Activated CD4-positive, alpha-beta T cell treated with anti-CD3 and anti-CD28 coated beads for 36 hours (primary cell): Measurements from ENCODE around the gene SUPT3H. TPM values are rescaled to one million over a fixed set of nuclear protein-coding genes. Genes with fewer than 3 reads are reported as not detected.
A peak's percentile ranks its signal among the peaks of the same experiment; 100 is the strongest.
"Not testable (repeated sequence)": the region's sequence is repeated elsewhere in the genome, so short reads cannot be mapped to it uniquely, and the experiment has no call there.

Experiments
- ATAC-seq: fragments of 200-7000 bp; cut with Tn5 transposase; one replicate; pipeline ENCODE4 v1.10.0; 2021; ENCODE audit warnings: mild to moderate bottlenecking, moderate library complexity
- CTCF ChIA-PET: fragments of 350-600 bp; sonication (Branson Sonifier 250); formaldehyde crosslinking; loops from one replicate; lab custom pipeline; 2021; ENCODE audit warnings: antibody characterized with exemption; lab: Charles Lee
- POLR2A ChIA-PET: fragments of 350-600 bp; sonication (Branson Sonifier 250); formaldehyde crosslinking; loops from one replicate; lab custom pipeline; 2021; ENCODE audit warnings: antibody characterized with exemption, inconsistent platforms; lab: Charles Lee
- DNase-seq: peaks from one replicate; pipeline ENCODE4 v3.0.0-alpha.2; 2020
- H3K27ac Mint-ChIP-seq: one replicate; pipeline ENCODE4 v1.8.0; 2021; ENCODE audit warnings: mixed read lengths
- H3K27me3 Mint-ChIP-seq: one replicate; pipeline ENCODE4 v1.8.0; 2021; ENCODE audit warnings: mixed read lengths
- H3K36me3 Mint-ChIP-seq: one replicate; pipeline ENCODE4 v1.8.0; 2021; ENCODE audit warnings: low read depth, mixed read lengths
- H3K4me1 Mint-ChIP-seq: one replicate; pipeline ENCODE4 v1.8.0; 2021; ENCODE audit warnings: mixed read lengths
- H3K4me3 Mint-ChIP-seq: one replicate; pipeline ENCODE4 v1.8.0; 2021; ENCODE audit warnings: mild to moderate bottlenecking, moderate library complexity, mixed read lengths
- H3K9me3 Mint-ChIP-seq: one replicate; pipeline ENCODE4 v1.8.0; 2021; ENCODE audit warnings: low read depth, mixed read lengths
- intact Hi-C, 2 experiments: fragments of 100-400 bp; cut with DNase I in 1 of 2; cut with micrococcal nuclease in 1 of 2; formaldehyde crosslinking; loops; one replicate each; pipeline versions ENCODE4 v1.14.2 to v1.15.1; 2022 to 2024; cut with DNase I, micrococcal nuclease
- total RNA-seq, 2 experiments: library from RNA; stranded (reverse); gene quantifications; one replicate each; pipeline ENCODE4 v1.2.3, GENCODE V29; 2021

SUPT3H gene
- total RNA-seq, 2 experiments from 2014 or later, result 15.5 TPM

DNA sequence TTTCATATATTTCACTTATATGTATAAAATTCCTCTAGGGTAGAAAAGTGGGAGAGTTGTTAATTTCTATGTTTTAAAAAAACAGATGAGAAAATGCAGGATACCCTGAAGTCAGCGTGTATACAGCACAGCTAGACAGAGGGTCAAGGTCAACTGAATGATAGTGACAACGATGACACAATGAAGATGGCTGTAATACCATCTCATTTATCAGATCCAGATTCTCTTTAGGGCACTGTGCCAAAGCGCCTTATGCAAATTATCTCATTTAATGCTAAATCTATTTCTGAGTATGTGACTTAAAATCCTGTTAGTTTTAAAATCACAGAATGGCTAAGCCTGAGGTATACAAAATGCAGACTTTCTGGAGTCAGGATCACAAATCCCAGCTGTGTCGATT is 481.0 kb downstream of the SUPT3H start:
- peaks cover 27% of the 10 kb centered on the region for H3K36me3 Mint-ChIP-seq
- no peak overlapping the region for H3K4me3 Mint-ChIP-seq
- no peak overlapping the region for H3K27ac Mint-ChIP-seq
- ChIA-PET POLR2A (no interaction called here), CTCF (no interaction called here)
- H3K27me3 Mint-ChIP-seq, result no peaks in the 10 kb centered on the region
- H3K4me1 Mint-ChIP-seq, result no peaks in the 10 kb centered on the region
- intact Hi-C loops, result no loop called here
- DNase-seq (no peak), ATAC-seq (no peak)
- peaks cover 4% of the 10 kb centered on the region for H3K9me3 Mint-ChIP-seq

DNA sequence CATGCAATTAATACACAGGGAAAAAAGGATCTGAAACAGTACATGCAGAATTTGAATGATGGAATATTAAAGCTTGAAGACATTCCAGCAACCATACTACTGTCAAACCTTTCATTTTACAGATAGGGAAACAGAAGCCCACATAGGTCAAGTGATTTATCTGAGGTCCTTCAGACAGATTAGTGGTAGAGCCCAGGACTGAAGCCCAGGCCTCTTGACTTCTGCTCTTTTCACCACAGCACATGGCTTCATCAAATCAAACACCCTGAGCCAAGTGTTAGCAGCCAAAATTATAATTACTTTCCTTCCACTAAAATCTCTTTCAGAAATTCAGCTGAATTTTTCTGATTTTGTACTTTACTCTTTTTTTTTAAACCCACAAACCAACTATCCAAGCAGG is 485.2 kb downstream of the SUPT3H start:
- DNase-seq, result no peak
- POLR2A ChIA-PET, result no interaction called here
- CTCF ChIA-PET, result no interaction called here
- no peak for ATAC-seq
- no peak overlapping the region for H3K27ac Mint-ChIP-seq
- no peak overlapping the region for H3K4me3 Mint-ChIP-seq
- peaks cover 13% of the 10 kb centered on the region for H3K36me3 Mint-ChIP-seq
- no peaks in the 10 kb centered on the region for H3K4me1 Mint-ChIP-seq
- peaks cover 8% of the 10 kb centered on the region for H3K9me3 Mint-ChIP-seq
- no peaks in the 10 kb centered on the region for H3K27me3 Mint-ChIP-seq
- intact Hi-C loops, result no loop called here

DNA sequence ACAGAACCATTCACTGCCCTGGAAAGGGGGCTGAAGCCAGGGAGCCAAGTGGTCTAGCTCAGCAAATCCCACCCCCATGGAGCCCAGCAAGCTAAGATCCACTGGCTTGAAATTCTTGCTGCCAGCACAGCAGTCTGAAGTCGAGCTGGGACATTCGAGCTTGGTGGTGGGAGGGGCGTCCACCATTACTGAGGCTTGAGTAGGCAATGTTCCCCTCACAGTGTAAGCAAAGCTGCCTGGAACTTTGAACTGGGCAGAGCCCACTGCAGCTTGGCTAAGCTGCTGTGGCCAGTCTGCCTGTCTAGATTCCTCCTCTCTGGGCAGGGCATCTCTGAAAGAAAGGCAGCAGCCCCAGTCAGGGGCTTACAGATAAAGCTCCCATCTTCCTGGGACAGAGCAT is 498.7 kb downstream of the SUPT3H start:
- H3K4me1 Mint-ChIP-seq, H3K27ac Mint-ChIP-seq, ATAC-seq, POLR2A ChIA-PET, intact Hi-C loops, H3K4me3 Mint-ChIP-seq, DNase-seq, H3K27me3 Mint-ChIP-seq: not testable (repeated sequence)
- CTCF ChIA-PET, result interaction anchor here (0.6 kb wide), 1 partner anchor 30 kb away, joined by 3 read pairs; no protein-coding TSS in a partner anchor
- peaks cover 41% of the 10 kb centered on the region for H3K36me3 Mint-ChIP-seq
- H3K9me3 Mint-ChIP-seq, result peaks cover 17% of the 10 kb centered on the region

DNA sequence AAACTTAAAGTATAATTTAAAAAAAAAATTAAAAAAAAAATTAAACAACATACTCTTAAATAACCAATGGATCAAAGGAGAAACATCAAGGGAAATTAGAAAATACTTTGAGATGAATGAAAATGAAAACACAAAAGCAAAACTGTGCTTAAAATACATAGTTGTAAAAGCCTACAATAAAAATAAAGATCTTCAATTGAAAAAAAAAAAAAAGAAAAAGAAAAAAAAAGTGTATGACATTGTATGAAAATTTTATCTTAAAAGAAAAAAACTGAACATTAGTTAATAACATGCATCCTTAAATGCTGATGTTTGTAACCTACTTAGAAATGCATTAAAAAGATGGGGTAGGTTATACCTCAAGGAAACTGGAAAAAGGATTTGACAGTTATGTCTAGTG is 501.1 kb downstream of the SUPT3H start:
- DNase-seq, H3K4me3 Mint-ChIP-seq, CTCF ChIA-PET, H3K4me1 Mint-ChIP-seq, POLR2A ChIA-PET, H3K27ac Mint-ChIP-seq, H3K27me3 Mint-ChIP-seq, intact Hi-C loops, H3K9me3 Mint-ChIP-seq, ATAC-seq: not testable (repeated sequence)
- peaks cover 21% of the 10 kb centered on the region for H3K36me3 Mint-ChIP-seq

DNA sequence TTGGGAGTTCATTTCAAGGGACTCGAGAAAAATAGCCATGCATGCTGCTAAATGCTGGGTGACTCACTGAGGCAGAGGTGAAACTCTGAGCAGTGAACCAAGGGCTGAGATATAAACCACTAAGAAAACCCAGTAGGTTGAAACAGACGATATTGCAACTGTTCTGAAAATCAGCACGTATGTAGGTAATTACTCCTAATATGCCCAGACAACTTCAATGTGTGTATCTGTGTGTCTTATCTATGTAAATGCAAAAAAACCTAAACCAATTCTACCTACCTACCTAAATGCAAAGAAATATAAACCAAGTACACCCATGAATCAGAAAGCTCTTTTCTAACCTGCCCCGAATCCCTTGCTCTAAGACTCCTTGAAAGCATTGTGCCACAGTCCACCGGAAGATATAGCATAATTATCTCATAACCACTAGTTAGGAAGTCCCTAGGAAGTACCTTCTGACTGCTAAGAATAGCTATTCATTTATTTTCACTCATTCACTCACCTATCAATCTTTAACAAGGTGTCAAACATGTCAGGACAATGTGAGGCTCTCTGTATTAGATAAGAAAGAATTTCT is 508.3 kb downstream of the SUPT3H start:
- Mint-ChIP-seq H3K9me3 (peaks cover 10% of the 10 kb centered on the region), H3K27me3 (no peaks in the 10 kb centered on the region), H3K27ac (peak overlapping the region; percentile 2), H3K4me1 (peaks cover 16% of the 10 kb centered on the region), H3K36me3 (peaks cover 21% of the 10 kb centered on the region), H3K4me3 (no peak overlapping the region)
- no peak for DNase-seq
- POLR2A ChIA-PET, result no interaction called here
- CTCF ChIA-PET, result interaction anchor here (0.7 to 0.9 kb wide), 4 partner anchors 10 to 827 kb away, joined by 3 to 5 read pairs (median 4); no protein-coding TSS in a partner anchor
- peak; percentile 78 for ATAC-seq
- intact Hi-C loops, result no loop called here

DNA sequence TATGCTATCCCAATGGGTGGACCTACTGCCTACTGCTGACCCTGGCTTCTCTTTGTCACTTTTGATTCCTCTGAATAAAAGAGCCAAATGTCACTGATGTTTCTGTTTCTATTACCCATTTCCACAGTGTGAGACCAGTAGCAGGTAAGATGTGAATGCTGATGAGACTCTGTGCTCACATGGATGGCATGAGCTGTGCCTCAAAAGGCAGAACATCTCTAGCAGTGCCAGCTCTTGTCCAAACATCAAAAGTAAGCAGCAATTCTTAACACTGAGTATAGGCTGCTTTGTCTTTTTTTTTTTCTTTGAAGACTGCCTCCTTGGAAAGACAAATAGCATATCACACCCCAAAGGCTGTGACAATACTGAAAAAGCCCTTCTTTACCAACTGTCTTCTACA is 508.8 kb downstream of the SUPT3H start:
- ChIA-PET POLR2A (no interaction called here), CTCF (interaction anchor here (0.7 to 0.8 kb wide), 3 partner anchors 51 to 827 kb away, joined by 3 to 5 read pairs (median 4); no protein-coding TSS in a partner anchor)
- H3K27me3 Mint-ChIP-seq, result no peaks in the 10 kb centered on the region
- ATAC-seq (peak; percentile 6), DNase-seq (no peak)
- H3K27ac Mint-ChIP-seq, result no peak overlapping the region
- H3K36me3 Mint-ChIP-seq, result peaks cover 21% of the 10 kb centered on the region
- peaks cover 10% of the 10 kb centered on the region for H3K9me3 Mint-ChIP-seq
- peaks cover 16% of the 10 kb centered on the region for H3K4me1 Mint-ChIP-seq
- intact Hi-C loops, result no loop called here
- no peak overlapping the region for H3K4me3 Mint-ChIP-seq

DNA sequence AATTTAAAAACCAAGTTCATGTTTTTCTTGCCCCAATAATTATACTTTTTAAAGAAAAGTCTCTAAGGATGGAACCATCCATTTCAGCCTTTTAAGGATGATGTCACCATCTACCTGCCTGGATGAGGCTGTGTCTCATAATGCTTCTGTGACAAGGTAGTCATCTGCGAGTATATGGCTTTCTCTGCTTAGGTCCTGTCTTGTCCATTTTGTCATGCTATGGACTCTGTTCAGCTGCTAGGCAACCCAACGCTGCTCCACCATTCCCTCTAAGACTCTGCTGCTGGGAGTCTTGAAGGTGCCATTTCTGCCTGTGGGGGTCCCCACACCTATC is 509.4 kb downstream of the SUPT3H start:
- ATAC-seq (no peak), DNase-seq (no peak)
- intact Hi-C loops, result no loop called here
- H3K27ac Mint-ChIP-seq, result no peak overlapping the region
- peaks cover 16% of the 10 kb centered on the region for H3K4me1 Mint-ChIP-seq
- ChIA-PET POLR2A (no interaction called here), CTCF (interaction anchor here (0.8 kb wide), 1 partner anchor 52 kb away, joined by 4 read pairs; no protein-coding TSS in a partner anchor)
- H3K9me3 Mint-ChIP-seq, result peaks cover 10% of the 10 kb centered on the region
- no peak overlapping the region for H3K4me3 Mint-ChIP-seq
- no peaks in the 10 kb centered on the region for H3K27me3 Mint-ChIP-seq
- peaks cover 24% of the 10 kb centered on the region for H3K36me3 Mint-ChIP-seq

DNA sequence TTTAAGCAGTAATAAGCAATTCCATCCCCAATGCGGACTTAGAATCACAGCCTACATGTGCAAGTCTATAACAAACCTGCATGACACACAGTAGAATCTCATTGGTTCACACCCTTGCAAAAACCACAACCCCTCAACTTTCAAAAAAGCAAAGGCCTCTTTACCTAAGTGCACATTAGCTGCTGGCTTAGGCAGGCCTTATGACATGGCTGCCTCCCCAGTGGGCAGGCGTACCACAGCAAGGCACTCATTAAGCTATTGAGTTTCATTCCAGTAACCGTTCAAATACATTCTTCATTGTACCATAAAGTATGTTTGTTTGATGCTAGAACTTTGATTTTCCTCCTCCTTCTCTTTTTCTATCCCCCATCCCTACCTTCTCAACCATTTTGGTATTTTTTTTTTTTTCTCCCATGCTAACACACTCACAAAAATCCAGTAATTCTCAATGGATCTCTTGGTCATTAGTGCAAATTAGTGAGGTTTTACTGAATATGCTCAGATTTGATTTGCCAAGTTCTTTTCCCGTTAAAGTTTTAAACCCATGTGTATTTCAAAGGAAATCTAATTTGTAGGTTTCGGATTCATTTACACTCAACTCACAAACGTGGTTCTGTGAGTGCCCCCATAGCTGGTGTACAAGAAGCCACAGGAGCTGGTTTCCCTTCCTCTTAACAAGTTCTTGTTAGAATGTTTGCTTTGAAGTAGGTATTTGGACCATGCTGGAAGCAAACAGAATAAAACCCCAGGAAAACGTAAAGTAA is 510.0 kb downstream of the SUPT3H start:
- POLR2A ChIA-PET, result no interaction called here
- intact Hi-C loops, result no loop called here
- peaks cover 10% of the 10 kb centered on the region for H3K9me3 Mint-ChIP-seq
- peaks cover 16% of the 10 kb centered on the region for H3K4me1 Mint-ChIP-seq
- H3K27me3 Mint-ChIP-seq, result no peaks in the 10 kb centered on the region
- H3K27ac Mint-ChIP-seq, result no peak overlapping the region
- no peak for DNase-seq
- CTCF ChIA-PET, result no interaction called here
- no peak for ATAC-seq
- H3K36me3 Mint-ChIP-seq, result peaks cover 26% of the 10 kb centered on the region
- H3K4me3 Mint-ChIP-seq, result no peak overlapping the region

DNA sequence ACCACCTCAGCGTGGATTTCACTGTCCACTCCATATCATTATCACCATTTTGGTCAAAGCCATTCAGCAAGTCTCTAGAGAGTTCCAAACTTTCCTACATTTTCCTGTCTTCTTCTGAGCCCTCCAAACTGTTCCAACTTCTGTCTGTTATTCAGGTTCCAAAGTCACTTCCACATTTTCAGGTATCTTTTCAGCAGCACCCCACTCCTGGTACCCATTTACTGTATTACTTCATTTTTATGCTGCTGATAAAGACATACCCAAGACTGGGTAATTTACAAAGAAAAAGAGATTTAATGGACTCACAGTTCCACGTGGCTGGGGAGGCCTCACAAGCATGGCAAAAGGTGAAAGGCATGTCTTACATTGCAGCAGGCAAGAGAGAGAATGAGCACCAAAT is 512.5 kb downstream of the SUPT3H start:
- ATAC-seq, DNase-seq, H3K4me3 Mint-ChIP-seq, POLR2A ChIA-PET, H3K27ac Mint-ChIP-seq, H3K27me3 Mint-ChIP-seq, CTCF ChIA-PET, intact Hi-C loops: not testable (repeated sequence)
- Mint-ChIP-seq H3K36me3 (peaks cover 30% of the 10 kb centered on the region), H3K4me1 (peaks cover 16% of the 10 kb centered on the region), H3K9me3 (peaks cover 10% of the 10 kb centered on the region)

DNA sequence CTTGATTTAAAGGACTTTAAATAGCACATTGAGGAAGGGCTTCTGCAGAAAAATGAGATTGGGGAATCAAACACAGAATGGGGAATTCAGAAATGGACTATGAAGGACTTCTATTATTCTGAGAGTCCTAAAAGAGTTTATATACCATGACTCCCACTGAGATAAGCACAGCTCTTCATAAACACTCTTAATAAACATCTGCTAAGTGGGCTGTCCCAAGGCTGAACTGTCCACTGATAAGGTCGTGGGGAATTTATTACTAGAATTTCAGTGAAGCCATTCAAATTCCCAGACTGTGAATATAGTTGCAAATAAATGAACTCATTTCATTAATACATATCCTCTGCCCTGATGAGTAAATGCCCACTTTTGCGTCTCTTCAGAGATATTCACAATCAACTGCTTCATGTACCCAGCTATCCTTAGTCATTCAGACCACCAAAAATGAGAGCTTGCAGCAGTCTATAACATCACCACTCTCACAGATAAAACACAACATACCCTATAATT is 517.8 kb downstream of the SUPT3H start:
- Mint-ChIP-seq H3K27ac (no peak overlapping the region), H3K4me3 (no peak overlapping the region), H3K36me3 (peaks cover 9% of the 10 kb centered on the region), H3K9me3 (peaks cover 1% of the 10 kb centered on the region), H3K27me3 (no peaks in the 10 kb centered on the region), H3K4me1 (peaks cover 22% of the 10 kb centered on the region)
- ATAC-seq (no peak), DNase-seq (no peak)
- intact Hi-C loops, result no loop called here
- POLR2A ChIA-PET, result no interaction called here
- CTCF ChIA-PET, result interaction anchor here (1.6 kb wide), 1 partner anchor 10 kb away, joined by 3 read pairs; no protein-coding TSS in a partner anchor

DNA sequence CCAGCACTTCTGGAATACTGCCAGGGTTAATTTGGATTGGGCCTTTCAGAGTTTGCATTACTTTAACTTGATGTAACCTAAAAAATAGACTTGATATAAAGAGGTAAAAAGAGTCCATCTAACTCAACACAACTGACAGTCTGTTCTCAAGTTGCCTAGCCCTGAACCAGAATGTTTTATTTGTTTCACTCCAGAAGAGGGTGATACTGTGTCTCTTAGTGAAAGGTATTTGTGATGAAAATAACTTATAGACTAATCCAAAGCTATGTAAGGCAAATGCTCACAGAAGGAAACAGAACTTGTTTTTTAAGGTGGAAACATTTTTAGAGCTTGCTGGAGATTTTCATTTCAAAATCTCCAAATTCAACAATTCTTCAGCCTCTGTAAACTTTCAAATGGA is 518.7 kb downstream of the SUPT3H start:
- no peak for DNase-seq
- ChIA-PET POLR2A (no interaction called here), CTCF (interaction anchor here (1.6 kb wide), 1 partner anchor 11 kb away, joined by 3 read pairs; no protein-coding TSS in a partner anchor)
- no peak overlapping the region for H3K27ac Mint-ChIP-seq
- H3K4me1 Mint-ChIP-seq, result peaks cover 23% of the 10 kb centered on the region
- no peak for ATAC-seq
- no peaks in the 10 kb centered on the region for H3K27me3 Mint-ChIP-seq
- peaks cover 8% of the 10 kb centered on the region for H3K36me3 Mint-ChIP-seq
- no peaks in the 10 kb centered on the region for H3K9me3 Mint-ChIP-seq
- H3K4me3 Mint-ChIP-seq, result no peak overlapping the region
- intact Hi-C loops, result no loop called here

DNA sequence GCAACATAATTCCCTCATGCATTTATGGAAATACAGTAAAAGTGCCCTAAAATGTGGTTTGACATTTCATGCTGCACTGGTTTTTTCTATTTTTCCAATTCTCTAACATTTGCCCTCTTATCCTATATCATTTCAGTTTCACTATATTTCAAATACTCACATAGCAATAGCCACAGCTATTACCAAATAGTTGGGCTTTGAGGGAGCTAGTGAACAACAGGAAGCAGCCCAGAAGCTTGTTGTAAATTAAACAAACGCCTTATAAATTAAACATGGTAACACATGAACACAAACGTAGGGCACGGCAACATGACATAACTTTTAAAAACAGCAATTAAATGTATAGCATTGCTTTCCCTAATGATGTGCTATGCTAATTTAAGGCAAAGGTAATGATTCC is 521.3 kb downstream of the SUPT3H start:
- POLR2A ChIA-PET, result no interaction called here
- Mint-ChIP-seq H3K27me3 (no peaks in the 10 kb centered on the region), H3K27ac (no peak overlapping the region), H3K4me1 (peaks cover 23% of the 10 kb centered on the region), H3K9me3 (no peaks in the 10 kb centered on the region), H3K4me3 (no peak overlapping the region), H3K36me3 (no peaks in the 10 kb centered on the region)
- CTCF ChIA-PET, result interaction anchor here (0.8 kb wide), 1 partner anchor 210 kb away, joined by 4 read pairs; no protein-coding TSS in a partner anchor
- intact Hi-C loops, result no loop called here
- ATAC-seq (no peak), DNase-seq (no peak)
